ENCODE results near the gene FGF22. TPM values are rescaled to one million over a fixed set of nuclear protein-coding genes. Genes with fewer than 3 reads are reported as not detected.

The FGF22 gene
- total RNA-seq, 1 donor from 2014 or later = not detected

- no peaks in the 10 kb centered on the region for H3K27me3 ChIP-seq (ENCODE audit: control insufficient read depth, insufficient read depth, low read length)
- TF ChIP-seq CTCF (IDR thresholded peaks at IDR 0.05; ENCODE audit: insufficient read depth, low read length, severe bottlenecking) = no peak
- no peak overlapping the region for H3K4me3 ChIP-seq (ENCODE audit: low read depth, low read length)
- DNase-seq (ENCODE audit: low read depth) (no peak), FAIRE-seq (no peak)
- peaks cover 22% of the 10 kb centered on the region for H3K36me3 ChIP-seq (ENCODE audit: control insufficient read depth, insufficient read depth, low read length)
Observed at GRCh38 chr19:647566-648284, 8.0 kb downstream of the FGF22 start.

GRCh38 chr19:648305-648704, 8.6 kb downstream of the FGF22 start:
- no peak for DNase-seq (ENCODE audit: low read depth)
- Histone ChIP-seq H3K4me3 (ENCODE audit: low read depth, low read length) (no peak overlapping the region), H3K36me3 (ENCODE audit: control insufficient read depth, insufficient read depth, low read length) (peaks cover 26% of the 10 kb centered on the region), H3K27me3 (ENCODE audit: control insufficient read depth, insufficient read depth, low read length) (no peaks in the 10 kb centered on the region)
- no peak for TF ChIP-seq CTCF (IDR thresholded peaks at IDR 0.05; ENCODE audit: insufficient read depth, low read length, severe bottlenecking)
- no peak for FAIRE-seq

GRCh38 chr19:648904-649801, 9.5 kb downstream of the FGF22 start:
- no peak overlapping the region for H3K4me3 ChIP-seq (ENCODE audit: low read depth, low read length)
- DNase-seq (ENCODE audit: low read depth) (no peak), FAIRE-seq (no peak)
- no peaks in the 10 kb centered on the region for H3K27me3 ChIP-seq (ENCODE audit: control insufficient read depth, insufficient read depth, low read length)
- no peak for TF ChIP-seq CTCF (IDR thresholded peaks at IDR 0.05; ENCODE audit: insufficient read depth, low read length, severe bottlenecking)
- H3K36me3 ChIP-seq (ENCODE audit: control insufficient read depth, insufficient read depth, low read length) = peaks cover 34% of the 10 kb centered on the region

GRCh38 chr19:650121-650520, 10.4 kb downstream of the FGF22 start:
- no peak overlapping the region for H3K4me3 ChIP-seq (ENCODE audit: low read depth, low read length)
- no peaks in the 10 kb centered on the region for H3K27me3 ChIP-seq (ENCODE audit: control insufficient read depth, insufficient read depth, low read length)
- DNase-seq (ENCODE audit: low read depth) (no peak), FAIRE-seq (no peak)
- TF ChIP-seq CTCF (IDR thresholded peaks at IDR 0.05; ENCODE audit: insufficient read depth, low read length, severe bottlenecking) = no peak
- H3K36me3 ChIP-seq (ENCODE audit: control insufficient read depth, insufficient read depth, low read length) = peaks cover 35% of the 10 kb centered on the region

- FAIRE-seq (no peak), DNase-seq (ENCODE audit: low read depth) (no peak)
- peaks cover 36% of the 10 kb centered on the region for H3K36me3 ChIP-seq (ENCODE audit: control insufficient read depth, insufficient read depth, low read length)
Observed at GRCh38 chr19:651114-651818, 11.6 kb downstream of the FGF22 start.

More at GRCh38 chr19:651114-651818, 11.6 kb downstream of the FGF22 start:
- TF ChIP-seq CTCF (IDR thresholded peaks at IDR 0.05; ENCODE audit: insufficient read depth, low read length, severe bottlenecking) = no peak
- no peaks in the 10 kb centered on the region for H3K27me3 ChIP-seq (ENCODE audit: control insufficient read depth, insufficient read depth, low read length)
- no peak overlapping the region for H3K4me3 ChIP-seq (ENCODE audit: low read depth, low read length)
